Right lobe of liver (tissue), 6 donors: ENCODE data around the gene SNTA1. TPM values are rescaled to one million over a fixed set of nuclear protein-coding genes. Genes with fewer than 3 reads are reported as not detected.
A peak's percentile ranks its signal among the peaks of the same experiment; 100 is the strongest.

Source experiments
- ATAC-seq, 4 donors: fragments of 200-7000 bp; cut with Tn5 transposase; one replicate each; pipeline ENCODE4 v1.9.1; 2020; ENCODE audit warnings: mild to moderate bottlenecking in 4 of 4, moderate library complexity in 4 of 4
- DNase-seq, 3 donors: peaks; one replicate each; pipeline ENCODE4 v3.0.0-alpha.2; 2020
- H3K27ac ChIP-seq, 3 donors: fragments of 200-600 bp; one replicate each; pipeline ENCODE4 v1.8.0; 2022
- H3K27me3 ChIP-seq, 2 donors: fragments of 200-600 bp; one replicate each; pipeline ENCODE4 v1.8.0; 2022
- H3K36me3 ChIP-seq, 4 donors: fragments of 200-600 bp; sonication (generic) in 1 of 4; one replicate each; pipeline versions ENCODE4 v1.5.1 to v1.8.0; 2017 to 2022; ENCODE audit warnings: control low read depth in 1 of 4
- H3K4me1 ChIP-seq, 4 donors: fragments of 200-600 bp; sonication (generic) in 1 of 4; one replicate each; pipeline versions ENCODE4 v1.5.1 to v1.8.0; 2017 to 2022; ENCODE audit warnings: control low read depth in 1 of 4
- H3K4me3 ChIP-seq, 3 donors: fragments of 200-600 bp; one replicate each; pipeline ENCODE4 v1.8.0; 2022
- H3K9me3 ChIP-seq, 4 donors: fragments of 200-600 bp; sonication (generic) in 1 of 4; one replicate each; pipeline versions ENCODE4 v1.5.1 to v1.8.0; 2017 to 2022; ENCODE audit warnings: control low read depth in 1 of 4
- POLR2A ChIP-seq: fragments of 450-650 bp; IDR thresholded peaks from one replicate; pipeline ENCODE4 v1.6.1; 2017; ENCODE audit warnings: antibody characterized with exemption, mild to moderate bottlenecking
- WGBS: methylation state at CpG from one replicate; pipeline ENCODE4 v1.1.6; 2018; ENCODE audit warnings: low coverage, low lambda C conversion rate; ENCODE audit not compliant: insufficient coverage; ENCODE audit errors: missing lambda C conversion rate; 5-methylcytosine and 5-hydroxymethylcytosine counted together
- intact Hi-C, 2 donors: fragments of 100-400 bp; cut with DNase I; formaldehyde crosslinking; loops; one replicate each; pipeline versions ENCODE4 v1.11.2 to v1.14.1; 2022
- total RNA-seq, 6 experiments: library from RNA; depleted of rRNA in 2 of 6; stranded (reverse); fragments of >200 nt in 2 of 6; fragmentation: NEBNext Ultra II Directional in 3 of 6; extraction: Animal tissue kit (Norgen Biotek cat#: 25700) in 3 of 6; gene quantifications; one replicate each; pipeline versions ENCODE4 v1.1.0 to v1.2.4, GENCODE V29; 2016 to 2023
- TF ChIP-seq, protein P1 (sequence below), 4 donors: fragments of 200-600 bp in 3 of 4; fragments of 450-650 bp in 1 of 4; IDR thresholded peaks; one replicate each; pipeline versions ENCODE4 v1.5.1 to v1.8.0; 2016 to 2022; ENCODE audit warnings: antibody characterized with exemption in 4 of 4, mild to moderate bottlenecking in 2 of 4
- donor health status: DM: no; HTN: yes; CAD: no.
- donor health status: DM: no; HTN: no; CAD: no.
- donor health status: DM: no; HTN: no; CAD: no.
- donor health status: DM: no; HTN: yes; CAD: no.
- donor health status: DM: no; HTN: yes; CAD: no.

The SNTA1 gene
- total RNA-seq, 6 experiments from 2014 or later, result 6.5 to 13.3 (median 8.1) TPM

DNA sequence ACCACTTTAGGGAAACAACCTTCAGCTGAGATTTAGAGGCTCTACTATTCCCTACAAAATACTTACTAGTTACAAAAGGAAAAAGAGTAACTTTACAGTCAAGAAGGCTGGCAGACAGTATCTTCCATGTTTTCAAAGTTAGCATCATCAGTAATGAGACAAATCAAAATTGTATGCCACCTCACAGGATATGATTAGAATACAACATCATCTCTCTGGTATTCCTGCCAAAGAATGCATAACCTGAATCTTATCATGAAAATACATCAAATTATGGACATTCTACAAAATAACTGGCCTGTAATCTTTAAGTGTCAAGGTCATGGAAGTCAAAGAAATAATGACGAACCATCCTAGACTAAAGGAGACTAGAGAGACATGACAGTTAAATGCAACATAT, 80.7 kb downstream of the SNTA1 start:
- H3K27me3 ChIP-seq, result no peaks in the 10 kb centered on the region
- ATAC-seq (no peak), DNase-seq (no peak)
- no peaks in the 10 kb centered on the region for H3K9me3 ChIP-seq
- no peak overlapping the region for H3K27ac ChIP-seq
- WGBS, result 80% methylated on average over 1 of the region's 1 CpG
- TF ChIP-seq, protein P1, sequence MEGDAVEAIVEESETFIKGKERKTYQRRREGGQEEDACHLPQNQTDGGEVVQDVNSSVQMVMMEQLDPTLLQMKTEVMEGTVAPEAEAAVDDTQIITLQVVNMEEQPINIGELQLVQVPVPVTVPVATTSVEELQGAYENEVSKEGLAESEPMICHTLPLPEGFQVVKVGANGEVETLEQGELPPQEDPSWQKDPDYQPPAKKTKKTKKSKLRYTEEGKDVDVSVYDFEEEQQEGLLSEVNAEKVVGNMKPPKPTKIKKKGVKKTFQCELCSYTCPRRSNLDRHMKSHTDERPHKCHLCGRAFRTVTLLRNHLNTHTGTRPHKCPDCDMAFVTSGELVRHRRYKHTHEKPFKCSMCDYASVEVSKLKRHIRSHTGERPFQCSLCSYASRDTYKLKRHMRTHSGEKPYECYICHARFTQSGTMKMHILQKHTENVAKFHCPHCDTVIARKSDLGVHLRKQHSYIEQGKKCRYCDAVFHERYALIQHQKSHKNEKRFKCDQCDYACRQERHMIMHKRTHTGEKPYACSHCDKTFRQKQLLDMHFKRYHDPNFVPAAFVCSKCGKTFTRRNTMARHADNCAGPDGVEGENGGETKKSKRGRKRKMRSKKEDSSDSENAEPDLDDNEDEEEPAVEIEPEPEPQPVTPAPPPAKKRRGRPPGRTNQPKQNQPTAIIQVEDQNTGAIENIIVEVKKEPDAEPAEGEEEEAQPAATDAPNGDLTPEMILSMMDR (IDR thresholded peaks at IDR 0.05), result no peak
- no peak for TF ChIP-seq POLR2A
- H3K4me1 ChIP-seq, result no peaks in the 10 kb centered on the region
- intact Hi-C loops, result no loop called here
- peaks cover 0 to 58% (median 14%) of the 10 kb centered on the region in 4 donors for H3K36me3 ChIP-seq
- H3K4me3 ChIP-seq, result no peak overlapping the region

DNA sequence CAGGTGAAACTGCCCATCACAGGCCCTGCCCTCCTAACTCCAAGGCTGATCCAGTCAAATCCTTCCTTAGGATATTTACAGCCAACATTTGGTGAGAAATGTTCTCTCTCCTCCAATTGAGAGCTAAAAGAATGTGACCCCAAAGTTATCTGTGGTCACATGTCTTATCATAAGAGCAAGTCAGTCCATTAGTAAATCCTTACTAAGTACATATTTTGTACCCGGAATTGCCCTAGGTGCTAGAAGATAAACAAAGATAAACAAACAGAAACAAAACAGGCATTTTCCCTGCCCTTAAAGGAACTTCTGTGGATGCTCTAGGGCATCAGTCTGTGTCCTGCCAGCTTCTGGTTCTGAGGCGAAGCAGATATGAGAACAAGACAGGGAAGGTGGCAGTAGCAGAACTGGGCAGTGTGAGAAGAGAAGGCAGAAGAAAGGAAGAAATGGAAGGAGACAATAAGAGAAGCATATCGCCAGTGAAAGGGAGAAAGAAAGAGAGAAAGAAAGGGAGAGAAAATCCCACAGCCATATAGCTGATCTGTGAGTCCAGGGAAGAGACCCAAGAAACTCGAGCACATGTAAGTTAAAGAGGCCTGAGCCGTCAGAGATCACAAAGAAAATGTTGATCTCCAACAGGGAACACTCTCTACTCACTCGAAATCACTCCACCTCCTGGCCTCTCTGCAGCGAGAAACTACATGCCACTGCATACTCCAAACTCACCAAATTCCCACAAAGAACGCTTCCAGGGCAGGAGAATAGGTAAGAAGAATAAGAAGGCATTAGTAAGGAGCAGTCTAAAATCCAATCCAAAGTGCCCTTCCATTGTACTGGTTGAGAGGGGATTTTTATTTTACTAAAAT, 83.9 kb downstream of the SNTA1 start:
- Histone ChIP-seq H3K4me3 (no peak overlapping the region), H3K4me1 (no peaks in the 10 kb centered on the region), H3K27ac (no peak overlapping the region), H3K27me3 (no peaks in the 10 kb centered on the region), H3K36me3 (peaks cover 0 to 34% (median 5%) of the 10 kb centered on the region in 4 donors), H3K9me3 (no peaks in the 10 kb centered on the region)
- 81% methylated on average over 8 of the region's 8 CpGs for WGBS
- intact Hi-C loops, result no loop called here
- ATAC-seq, result peak in 1 of 4 donors; percentile 39
- TF ChIP-seq POLR2A, result no peak
- TF ChIP-seq, protein P1 (IDR thresholded peaks at IDR 0.05), result no peak
- peak in 1 of 3 donors; percentile 9 for DNase-seq

Other genes starting within 250 kb of the SNTA1 start
- not detected for gene BPIFA3, start 226.4 kb downstream of the SNTA1 start, total RNA-seq
- gene BPIFA1, start 207.8 kb downstream of the SNTA1 start, total RNA-seq, result not detected
- not detected for gene BPIFB1, start 160.5 kb downstream of the SNTA1 start, total RNA-seq
- 10 to 100 TPM; 10.9 to 21.6 (median 14.0) TPM for gene CDK5RAP1, start 42.2 kb downstream of the SNTA1 start, total RNA-seq
- 1 to 10 TPM; 4.5 to 7.3 (median 5.6) TPM for gene CBFA2T2, start 46.3 kb upstream of the SNTA1 start, total RNA-seq
- under 1 TPM in 1 of 6 experiments, not detected in 5; 0.18 TPM for gene C20orf144, start 218.6 kb upstream of the SNTA1 start, total RNA-seq
- 1 to 10 TPM in 1 of 6 experiments, under 1 TPM in 4, not detected in 1; 0.20 to 1.1 (median 0.56) TPM for gene ACTL10, start 223.2 kb upstream of the SNTA1 start, total RNA-seq
- gene NECAB3, start 230.7 kb upstream of the SNTA1 start, total RNA-seq, result 10 to 100 TPM; 13.2 to 21.9 (median 19.2) TPM
- gene E2F1, start 242.6 kb upstream of the SNTA1 start, total RNA-seq, result 1 to 10 TPM in 2 of 6 experiments, under 1 TPM in 4; 0.24 to 8.8 (median 0.77) TPM